ENCODE data around the gene WWOX. TPM values are rescaled to one million over a fixed set of nuclear protein-coding genes. Genes with fewer than 3 reads are reported as not detected.

The WWOX gene
- total RNA-seq, 1 experiment from 2014 or later = 15.6 TPM

DNA sequence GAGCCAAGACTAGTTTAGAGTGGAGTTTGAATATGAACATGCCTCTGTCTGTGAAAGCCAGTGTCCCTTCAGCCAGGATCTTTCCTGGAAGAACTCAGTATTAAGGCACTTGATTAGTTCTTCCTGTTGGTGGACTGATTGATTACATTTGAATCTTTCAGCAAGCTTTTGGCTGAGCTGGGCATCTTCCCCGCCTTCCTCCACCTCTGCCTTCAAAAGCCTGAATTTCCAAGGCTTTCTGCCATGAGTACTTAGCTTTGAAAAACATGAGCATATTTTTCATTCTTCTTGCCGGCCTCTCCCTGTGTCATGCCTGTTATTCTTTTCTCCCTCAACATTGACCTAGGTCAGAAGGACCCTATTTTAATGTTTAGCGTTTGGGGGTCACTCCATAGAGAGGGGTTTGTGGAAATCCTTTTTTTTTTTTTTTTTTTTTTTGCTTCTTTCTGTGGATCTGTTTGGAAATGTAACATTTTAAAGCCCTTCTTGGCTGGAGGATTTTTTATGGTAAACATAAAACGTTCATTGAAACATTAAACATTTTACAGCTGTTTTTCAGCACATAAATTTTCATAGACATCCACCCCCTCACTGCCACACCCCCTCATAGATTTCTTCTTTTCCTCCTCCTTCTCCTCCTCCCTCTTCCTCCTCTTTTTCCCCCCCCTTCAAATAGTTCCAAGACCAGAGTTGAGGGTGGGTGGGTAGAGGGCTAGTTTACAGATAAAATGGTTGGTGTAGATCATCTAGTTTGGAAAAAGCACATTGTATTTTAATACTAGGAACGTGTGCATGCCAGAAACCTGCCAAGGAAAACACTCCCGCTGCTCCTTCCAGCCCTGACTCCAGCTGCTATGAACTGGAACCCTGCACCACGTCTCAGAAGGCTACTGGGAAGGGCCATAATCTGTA is 645.9 kb downstream of the WWOX start:
- no peak for TF ChIP-seq CTCF (conservative IDR thresholded peaks at IDR 0.05)
- Histone ChIP-seq H3T11ph (ENCODE audit: low read length) (no peak overlapping the region), H4K5ac (ENCODE audit: insufficient read length, low read depth, low read length) (no peak overlapping the region), H2BK12ac (ENCODE audit: insufficient read length, low read depth, low read length) (no peak overlapping the region), H3K4me1 (ENCODE audit: insufficient read depth, low read length) (0 out of 2 replicates have a peak, but pooled peaks cover 3% of the 10 kb centered on the region), H3K9ac (ENCODE audit: extremely low read depth, insufficient read length, low read length) (no peak overlapping the region), H4K91ac (ENCODE audit: insufficient read length, low read depth, low read length) (no peak overlapping the region), H3K18ac (ENCODE audit: insufficient read length, low read depth, low read length) (no peak overlapping the region), H3K27me3 (ENCODE audit: insufficient read depth, low read length) (no peaks in the 10 kb centered on the region), H2AFZ (ENCODE audit: low read length) (no peak overlapping the region), H2BK20ac (ENCODE audit: low read depth, low read length, poor library complexity, severe bottlenecking) (no peak overlapping the region), H2BK120ac (ENCODE audit: low read depth, low read length, poor library complexity, severe bottlenecking) (no peak overlapping the region), H3K4me2 (ENCODE audit: insufficient read depth, insufficient read length, low read length) (no peak overlapping the region), H3K4ac (ENCODE audit: low read depth, low read length) (no peak overlapping the region), H2BK15ac (ENCODE audit: low read depth, low read length) (no peak overlapping the region), H3K9me3 (ENCODE audit: control insufficient read depth, low read depth, low read length) (no peaks in the 10 kb centered on the region), H3K23me2 (ENCODE audit: insufficient read length, low read depth, low read length, poor library complexity, severe bottlenecking) (no peaks in the 10 kb centered on the region), H3K79me2 (ENCODE audit: insufficient read depth, low read length) (no peaks in the 10 kb centered on the region), H3K56ac (ENCODE audit: insufficient read length, low read depth, low read length) (no peak overlapping the region), H3K23ac (ENCODE audit: insufficient read length, low read depth, low read length) (no peak overlapping the region), H4K20me1 (ENCODE audit: control insufficient read depth, insufficient read depth, insufficient read length) (no peaks in the 10 kb centered on the region), H2BK5ac (ENCODE audit: insufficient read length, low read length) (no peak overlapping the region), H3K79me1 (ENCODE audit: insufficient read depth, low read depth, low read length, poor library complexity, severe bottlenecking) (no peaks in the 10 kb centered on the region), H4K8ac (replicated peaks; ENCODE audit: insufficient read length, low read depth, low read length) (no peak overlapping the region), H3K27ac (ENCODE audit: insufficient read length, low read depth, low read length) (no peak overlapping the region), H3K14ac (ENCODE audit: insufficient read depth, low read length) (no peak overlapping the region), H2AK5ac (ENCODE audit: insufficient read length, low read length) (no peak overlapping the region)
- Mint-ChIP-seq H3K4me3 (no peak overlapping the region), H3K9me3 (no peaks in the 10 kb centered on the region), H3K27ac (no peak overlapping the region), H3K4me1 (peaks cover 14 to 20% of the 10 kb centered on the region in 2 experiments), H3K36me3 (ENCODE audit: insufficient read depth in 1 of 3, low read depth in 3 of 3) (no peaks in the 10 kb centered on the region), H3K27me3 (ENCODE audit: low read depth) (no peaks in the 10 kb centered on the region)
- no peak for DNase-seq
- WGBS (ENCODE audit: extremely low coverage, insufficient read length, low lambda C conversion rate) = no CpG with 5 or more reads among the region's 7 CpGs
